Limb (tissue), 2 donors: ENCODE measurements around the gene KCNAB3.
"Not testable (repeated sequence)": the region's sequence is repeated elsewhere in the genome, so short reads cannot be mapped to it uniquely, and the experiment has no call there.

Source experiments
- DNase-seq, 2 donors: peaks; one replicate each; pipeline ENCODE4 v3.0.0-alpha.2; 2016; ENCODE audit errors: extremely low spot score in 2 of 2

The KCNAB3 gene

GRCh38 chr17:7929158-7930023, at the start of gene KCNAB3:
Gene KCNAB3, minus strand, starts transcription at chr17:7929856. Its CDS starts 421 bp downstream, at chr17:7929435.
- DNase-seq: peak; percentile 83 to 86

GRCh38 chr17:7977805-7978204, 48.1 kb upstream of the KCNAB3 start:
- DNase-seq: no peak

GRCh38 chr17:7977039-7977438, 47.4 kb upstream of the KCNAB3 start:
- DNase-seq: no peak

DNA sequence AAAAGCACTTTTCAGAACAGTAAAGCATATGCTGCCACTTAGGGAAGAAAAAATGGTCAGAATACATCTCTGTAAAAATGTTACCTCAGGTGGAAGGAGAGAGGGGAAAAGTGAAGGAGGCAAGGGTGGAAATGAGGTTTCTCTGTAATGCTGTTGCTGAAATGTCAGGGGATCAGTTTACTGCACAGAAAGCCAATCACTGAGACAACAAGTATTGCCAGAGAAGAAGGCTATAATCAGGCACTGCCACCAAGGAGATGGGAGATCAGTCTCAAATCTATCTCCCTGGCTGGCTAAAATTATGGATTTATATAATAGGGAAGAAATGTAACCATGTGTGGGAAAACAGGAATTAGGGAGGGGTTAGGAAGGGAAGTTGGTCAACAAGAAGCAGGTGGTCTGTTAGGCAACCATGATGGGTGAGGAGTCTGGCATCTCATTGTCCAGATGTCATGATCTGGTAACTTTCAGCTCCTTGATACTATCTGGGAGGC, 45.0 kb upstream of the KCNAB3 start:
- no peak for DNase-seq

DNA sequence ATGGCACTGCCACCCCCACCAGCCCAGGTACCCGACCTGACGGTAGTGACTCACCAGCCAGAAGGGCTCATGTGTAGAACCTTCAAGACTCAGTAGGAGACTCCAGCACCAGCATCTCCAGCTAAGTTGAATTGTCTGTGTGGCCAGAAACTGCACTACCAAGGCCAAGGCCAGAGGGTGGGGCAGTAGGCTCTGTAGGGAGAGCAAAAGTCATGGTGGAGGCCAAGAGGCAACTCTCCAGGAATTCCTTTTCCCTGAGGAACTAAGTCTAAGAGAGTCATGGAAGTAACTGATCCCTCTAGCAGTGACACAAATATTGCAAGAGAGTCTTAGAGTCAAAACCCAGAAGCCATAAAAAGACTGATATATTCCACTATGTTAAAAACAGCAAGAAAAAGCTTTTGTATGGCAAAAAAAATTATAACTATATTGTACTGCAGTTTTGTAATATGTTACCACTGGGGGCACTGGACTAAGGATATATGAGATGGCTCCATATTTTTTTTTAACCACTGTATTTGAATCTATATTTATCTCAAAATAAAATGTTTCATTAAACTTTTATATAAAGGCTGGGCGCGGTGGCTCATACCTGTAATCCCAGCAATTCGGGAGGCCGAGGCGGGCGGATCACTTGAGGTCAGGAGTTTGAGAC, 42.6 kb upstream of the KCNAB3 start:
- no peak for DNase-seq

- DNase-seq: no peak
These were observed 42.0 kb upstream of the KCNAB3 start for GRCh38 chr17:7971651-7972050.

DNA sequence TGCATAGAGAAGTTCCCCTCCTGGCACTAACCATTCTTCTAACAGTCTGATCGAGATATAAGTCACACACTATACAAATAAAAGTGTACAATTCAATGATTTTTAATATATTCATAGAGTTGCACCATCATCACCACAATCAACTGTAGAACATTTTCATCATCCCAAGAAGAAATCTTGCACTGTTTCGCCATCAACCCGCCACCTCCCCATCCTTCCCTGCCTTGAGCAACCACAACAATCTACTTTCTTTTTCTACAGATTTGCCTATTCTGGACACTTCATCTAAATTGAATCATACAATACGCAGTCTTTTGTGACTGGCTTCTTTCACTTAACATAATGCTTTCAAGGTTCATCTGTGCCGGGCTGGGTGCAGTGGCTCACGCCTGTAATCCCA, 39.8 kb upstream of the KCNAB3 start:
- DNase-seq: no peak

- no peak for DNase-seq
These were observed 38.1 kb upstream of the KCNAB3 start for GRCh38 chr17:7967751-7968150.

GRCh38 chr17:7961421-7961820, 31.8 kb upstream of the KCNAB3 start:
- DNase-seq: no peak

- no peak for DNase-seq
These were observed 30.0 kb upstream of the KCNAB3 start for GRCh38 chr17:7959503-7960253.

GRCh38 chr17:7956228-7956965, 26.7 kb upstream of the KCNAB3 start:
- DNase-seq: peak; percentile 42 to 56

GRCh38 chr17:7955414-7956227, 26.0 kb upstream of the KCNAB3 start:
- DNase-seq: no peak

DNA sequence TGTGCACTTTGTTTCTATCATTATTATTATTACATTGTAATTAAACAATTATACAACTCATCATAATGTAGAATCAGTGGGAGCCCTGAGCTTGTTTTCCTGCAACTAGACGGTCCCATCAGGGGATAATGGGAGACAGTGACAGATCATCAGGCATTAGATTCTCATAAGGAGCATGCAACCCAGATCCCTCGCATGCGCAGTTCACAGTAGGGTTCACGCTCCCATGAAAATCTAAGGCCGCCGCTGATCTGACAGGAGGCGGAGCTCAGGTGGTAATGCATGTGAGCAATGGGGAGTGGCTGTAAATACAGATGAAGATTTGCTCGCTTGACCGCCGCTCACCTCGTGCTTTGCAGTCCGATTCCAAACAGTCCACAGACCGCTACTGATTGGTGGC, 23.6 kb upstream of the KCNAB3 start:
- not testable (repeated sequence) for DNase-seq

DNA sequence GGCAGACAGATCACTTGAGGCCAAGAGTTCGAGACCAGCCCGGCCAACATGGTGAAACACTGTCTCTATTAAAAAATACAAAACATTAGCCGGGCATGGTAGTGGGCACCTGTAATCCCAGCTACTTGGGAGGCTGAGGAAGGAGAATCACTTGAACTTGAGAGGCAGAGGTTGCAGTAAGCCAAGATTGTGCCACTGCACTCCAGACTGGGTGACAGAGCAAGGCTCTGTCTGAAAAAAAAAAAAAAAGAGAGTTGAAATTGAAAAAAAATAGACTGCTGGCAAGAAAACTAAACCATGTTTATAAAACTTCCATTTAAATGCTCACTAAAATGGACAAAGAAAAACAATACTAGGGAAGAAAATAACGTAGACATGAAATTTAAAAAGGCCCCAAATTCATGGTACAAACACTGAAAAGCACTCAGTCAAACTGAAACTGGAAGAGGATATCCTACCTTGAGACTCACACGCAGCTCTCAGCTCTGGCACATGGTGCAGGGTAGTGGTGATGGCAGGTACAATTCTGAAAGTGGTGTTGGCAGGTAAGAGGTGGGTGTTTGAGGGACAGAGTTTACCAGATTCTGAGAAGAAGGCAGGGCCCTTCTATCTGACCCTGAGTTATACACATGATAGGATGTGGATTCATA, 21.6 kb upstream of the KCNAB3 start:
- no peak for DNase-seq

GRCh38 chr17:7950578-7950977, 20.9 kb upstream of the KCNAB3 start:
- DNase-seq: no peak

- DNase-seq: no peak
These were observed 18.0 kb upstream of the KCNAB3 start for GRCh38 chr17:7947651-7948050.

- no peak for DNase-seq
These were observed 16.8 kb upstream of the KCNAB3 start for GRCh38 chr17:7946441-7946840.

GRCh38 chr17:7945651-7946050, 16.0 kb upstream of the KCNAB3 start:
- no peak for DNase-seq

- DNase-seq: no peak
These were observed 14.7 kb upstream of the KCNAB3 start for GRCh38 chr17:7944326-7944725.

DNA sequence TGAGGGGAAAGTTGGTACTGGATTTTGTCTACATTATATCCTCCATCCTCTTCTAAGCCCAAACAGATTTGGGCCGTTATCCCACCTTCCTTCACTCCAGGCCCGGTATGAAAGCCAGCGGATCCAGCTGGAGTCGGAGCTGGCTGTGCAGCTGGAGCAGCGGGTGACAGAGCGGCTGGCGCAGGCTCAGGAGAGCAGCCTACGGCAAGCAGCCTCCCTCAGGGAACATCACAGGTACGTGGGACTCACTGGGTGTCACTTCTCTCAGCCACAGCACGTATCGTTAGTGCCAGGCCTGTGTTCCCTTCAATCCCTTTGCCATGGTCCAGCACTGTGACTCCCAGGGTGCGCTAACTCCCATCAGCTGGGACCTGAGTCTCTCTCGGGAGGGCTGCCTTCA, 13.6 kb upstream of the KCNAB3 start:
- no peak for DNase-seq
